Ascending aorta (tissue), 2 donors: ENCODE measurements around the gene IGFALS. TPM values are rescaled to one million over a fixed set of nuclear protein-coding genes. Genes with fewer than 3 reads are reported as not detected.

Experiments
- DNase-seq, 2 donors: peaks; one replicate each; pipeline ENCODE4 v3.0.0-alpha.2; 2019; ENCODE audit warnings: low spot score in 2 of 2
- H3K27ac ChIP-seq, 2 donors: fragments of 200-600 bp; sonication (generic); one replicate each; pipeline ENCODE4 v1.5.1; 2016 to 2017; ENCODE audit warnings: mild to moderate bottlenecking in 1 of 2
- H3K27me3 ChIP-seq: fragments of 200-600 bp; sonication (generic); one replicate; pipeline ENCODE4 v1.5.1; 2017
- H3K36me3 ChIP-seq, 2 donors: fragments of 200-600 bp; sonication (generic); one replicate each; pipeline ENCODE4 v1.5.1; 2016
- H3K4me1 ChIP-seq, 2 donors: fragments of 200-600 bp; sonication (generic); one replicate each; pipeline ENCODE4 v1.5.1; 2016 to 2017; ENCODE audit warnings: mild to moderate bottlenecking in 1 of 2
- H3K4me3 ChIP-seq, 2 donors: fragments of 200-600 bp; sonication (generic); one replicate each; pipeline ENCODE4 v1.5.1; 2016 to 2017; ENCODE audit warnings: mild to moderate bottlenecking in 1 of 2
- H3K9me3 ChIP-seq, 2 donors: fragments of 200-600 bp; sonication (generic); one replicate each; pipeline ENCODE4 v1.5.1; 2016
- intact Hi-C: fragments of 100-400 bp; cut with DNase I; formaldehyde crosslinking; loops from one replicate; pipeline ENCODE4 v1.15.1; 2023
- total RNA-seq: library from RNA; depleted of rRNA; stranded (reverse); fragments of >200 nt; gene quantifications from one replicate; pipeline ENCODE4 v1.1.0, GENCODE V29; 2016
- TF ChIP-seq, protein P1 (sequence below), 3 experiments: fragments of 200-600 bp in 2 of 3; fragments of 450-650 bp in 1 of 3; sonication (generic) in 2 of 3; IDR thresholded peaks; one replicate each; pipeline ENCODE4 v1.5.1; 2016 to 2019; ENCODE audit warnings: antibody characterized with exemption in 3 of 3, mild to moderate bottlenecking in 1 of 3, moderate library complexity in 1 of 3

IGFALS gene
- total RNA-seq, 1 donor from 2014 or later, result not detected

DNA sequence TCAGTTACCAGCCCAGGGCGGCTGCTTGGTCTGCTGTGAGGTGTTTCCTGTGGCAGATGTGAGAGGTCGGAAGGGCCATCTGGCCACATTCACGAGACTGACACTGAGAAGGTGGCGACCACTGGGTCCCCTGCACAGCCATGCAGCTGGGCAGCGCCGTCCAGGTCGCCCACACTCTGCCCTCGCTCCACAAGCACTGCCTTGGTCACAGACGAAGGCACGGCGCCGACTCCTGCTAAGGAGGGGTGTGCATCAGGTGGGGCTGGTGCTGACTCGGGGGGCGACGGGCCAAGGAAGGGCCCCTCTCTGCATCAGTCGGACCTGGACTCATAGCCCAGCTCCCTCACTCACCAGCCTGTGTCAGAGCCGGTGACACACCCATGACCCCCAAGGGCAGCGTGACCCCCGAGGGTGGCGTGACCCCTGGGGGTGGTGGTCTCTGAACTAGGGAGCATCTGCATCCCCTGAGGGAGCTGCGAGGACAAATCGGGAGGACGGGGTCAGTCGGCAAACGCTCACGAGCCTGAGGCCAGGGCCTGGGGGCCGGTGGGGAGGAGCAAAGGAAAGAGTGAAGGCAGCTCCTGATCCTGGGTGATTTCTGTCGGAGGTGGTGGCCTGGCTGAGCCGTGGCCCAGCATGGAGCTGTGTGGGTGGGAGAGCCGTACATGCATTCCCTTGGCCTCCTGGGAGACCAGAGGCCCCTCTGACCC lies 52.6 kb downstream of the IGFALS start:
- intact Hi-C loops, result no loop called here
- no peak for DNase-seq
- H3K36me3 ChIP-seq, result peaks cover 28 to 37% of the 10 kb centered on the region in 2 donors

More for the DNA sequence above, 52.6 kb downstream of the IGFALS start:
- TF ChIP-seq, protein P1, sequence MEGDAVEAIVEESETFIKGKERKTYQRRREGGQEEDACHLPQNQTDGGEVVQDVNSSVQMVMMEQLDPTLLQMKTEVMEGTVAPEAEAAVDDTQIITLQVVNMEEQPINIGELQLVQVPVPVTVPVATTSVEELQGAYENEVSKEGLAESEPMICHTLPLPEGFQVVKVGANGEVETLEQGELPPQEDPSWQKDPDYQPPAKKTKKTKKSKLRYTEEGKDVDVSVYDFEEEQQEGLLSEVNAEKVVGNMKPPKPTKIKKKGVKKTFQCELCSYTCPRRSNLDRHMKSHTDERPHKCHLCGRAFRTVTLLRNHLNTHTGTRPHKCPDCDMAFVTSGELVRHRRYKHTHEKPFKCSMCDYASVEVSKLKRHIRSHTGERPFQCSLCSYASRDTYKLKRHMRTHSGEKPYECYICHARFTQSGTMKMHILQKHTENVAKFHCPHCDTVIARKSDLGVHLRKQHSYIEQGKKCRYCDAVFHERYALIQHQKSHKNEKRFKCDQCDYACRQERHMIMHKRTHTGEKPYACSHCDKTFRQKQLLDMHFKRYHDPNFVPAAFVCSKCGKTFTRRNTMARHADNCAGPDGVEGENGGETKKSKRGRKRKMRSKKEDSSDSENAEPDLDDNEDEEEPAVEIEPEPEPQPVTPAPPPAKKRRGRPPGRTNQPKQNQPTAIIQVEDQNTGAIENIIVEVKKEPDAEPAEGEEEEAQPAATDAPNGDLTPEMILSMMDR (IDR thresholded peaks at IDR 0.05), result no peak
- Histone ChIP-seq H3K27ac (no peak overlapping the region), H3K4me1 (no peaks in the 10 kb centered on the region), H3K27me3 (no peaks in the 10 kb centered on the region), H3K9me3 (no peaks in the 10 kb centered on the region), H3K4me3 (no peak overlapping the region)

Other genes starting within 250 kb of the IGFALS start
- gene IFT140, start 181.6 kb downstream of the IGFALS start, total RNA-seq, result 21.9 TPM
- gene CRAMP1, start 181.3 kb downstream of the IGFALS start, total RNA-seq, result 12.7 TPM
- 18.3 TPM for gene JPT2, start 115.4 kb downstream of the IGFALS start, total RNA-seq
- gene MAPK8IP3, start 87.5 kb downstream of the IGFALS start, total RNA-seq, result 57.4 TPM
- 326 TPM for gene NME3, start 22.2 kb downstream of the IGFALS start, total RNA-seq
- gene EME2, start 20.9 kb downstream of the IGFALS start, total RNA-seq, result 25.3 TPM
- 170 TPM for gene MRPS34, start 20.6 kb downstream of the IGFALS start, total RNA-seq
- gene SPSB3, start 11.1 kb downstream of the IGFALS start, total RNA-seq, result 159 TPM
- gene NUBP2, start 10.7 kb downstream of the IGFALS start, total RNA-seq, result 182 TPM
- 177 TPM for gene HAGH, start 33.1 kb upstream of the IGFALS start, total RNA-seq
- gene FAHD1, start 33.5 kb upstream of the IGFALS start, total RNA-seq, result 233 TPM
- not detected for gene MEIOB, start 78.5 kb upstream of the IGFALS start, total RNA-seq
- not detected for gene HS3ST6, start 124.7 kb upstream of the IGFALS start, total RNA-seq
- 32.9 TPM for gene MSRB1, start 149.5 kb upstream of the IGFALS start, total RNA-seq
- not detected for gene RPL3L, start 161.0 kb upstream of the IGFALS start, total RNA-seq
- gene NDUFB10, start 165.8 kb upstream of the IGFALS start, total RNA-seq, result 68.2 TPM
- gene RPS2, start 171.1 kb upstream of the IGFALS start, total RNA-seq, result 2,866 TPM
- gene RNF151, start 173.2 kb upstream of the IGFALS start, total RNA-seq, result not detected
- gene TBL3, start 178.3 kb upstream of the IGFALS start, total RNA-seq, result 55.7 TPM
- not detected for gene NOXO1, start 187.8 kb upstream of the IGFALS start, total RNA-seq
- gene GFER, start 190.5 kb upstream of the IGFALS start, total RNA-seq, result 2.7 TPM
- gene SYNGR3, start 196.3 kb upstream of the IGFALS start, total RNA-seq, result 0.32 TPM
- 31.1 TPM for gene ZNF598, start 216.1 kb upstream of the IGFALS start, total RNA-seq
- not detected for gene NPW, start 226.1 kb upstream of the IGFALS start, total RNA-seq
- 123 TPM for gene NHERF2, start 233.2 kb upstream of the IGFALS start, total RNA-seq